Glutamatergic neuron (in vitro differentiated cells): ENCODE measurements around the gene SVIL. TPM values are rescaled to one million over a fixed set of nuclear protein-coding genes. Genes with fewer than 3 reads are reported as not detected.

Source experiments
- DNase-seq: peaks from one replicate; pipeline ENCODE4 v3.0.0; 2022
- H3K27ac Mint-ChIP-seq: one replicate; pipeline ENCODE4 v1.8.0; 2020; ENCODE audit warnings: mild to moderate bottlenecking, mixed read lengths, inconsistent platforms; ENCODE audit not compliant: unreplicated experiment
- H3K27me3 Mint-ChIP-seq: one replicate; pipeline ENCODE4 v1.8.0; 2020; ENCODE audit warnings: mild to moderate bottlenecking, moderate library complexity, mixed read lengths, inconsistent platforms; ENCODE audit not compliant: unreplicated experiment
- H3K36me3 Mint-ChIP-seq: one replicate; pipeline ENCODE4 v1.8.0; 2020; ENCODE audit warnings: mild to moderate bottlenecking, mixed read lengths, inconsistent platforms; ENCODE audit not compliant: unreplicated experiment
- H3K4me1 Mint-ChIP-seq: one replicate; pipeline ENCODE4 v1.8.0; 2020; ENCODE audit warnings: mild to moderate bottlenecking, low read depth, mixed read lengths, inconsistent platforms; ENCODE audit not compliant: unreplicated experiment
- H3K4me3 Mint-ChIP-seq: one replicate; pipeline ENCODE4 v1.8.0; 2020; ENCODE audit warnings: mild to moderate bottlenecking, mixed read lengths, inconsistent platforms; ENCODE audit not compliant: unreplicated experiment
- H3K9me3 Mint-ChIP-seq: one replicate; pipeline ENCODE4 v1.8.0; 2020; ENCODE audit warnings: mild to moderate bottlenecking, moderate library complexity, mixed read lengths, inconsistent platforms; ENCODE audit not compliant: unreplicated experiment
- total RNA-seq: library from RNA; stranded (reverse); fragmentation: NEBNext Ultra II Directional; extraction: Animal tissue kit (Norgen Biotek cat#: 25700); gene quantifications from one replicate; pipeline ENCODE4 v1.2.1, GENCODE V29; 2021; ENCODE audit not compliant: unreplicated experiment
- TF ChIP-seq, protein P1 (sequence below): fragments of 200-600 bp; sonication (generic); IDR thresholded peaks from one replicate; pipeline ENCODE4 v1.5.0; 2021; ENCODE audit not compliant: partially characterized antibody, unreplicated experiment

Gene SVIL
- total RNA-seq, 1 donor from 2014 or later, result 117 TPM

DNA sequence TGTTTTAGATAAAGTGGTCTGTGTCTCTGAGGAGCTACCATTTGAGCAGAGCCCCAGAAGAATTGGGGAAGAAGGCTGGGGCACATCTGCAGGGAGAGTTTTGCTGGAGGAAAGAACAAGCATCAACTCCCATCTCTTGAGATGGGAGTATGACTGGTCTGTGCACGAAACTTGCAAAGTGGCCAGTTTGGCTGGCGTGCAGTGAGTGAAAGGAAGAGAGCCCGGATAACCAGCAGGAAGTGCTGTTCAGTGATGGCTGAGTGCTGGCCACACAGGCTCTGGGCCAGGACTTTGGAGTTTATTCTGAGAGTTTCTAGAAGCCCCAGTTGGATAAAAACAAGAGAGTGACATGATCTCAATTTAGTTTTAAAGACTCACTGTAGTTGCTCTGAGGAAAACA, 34.4 kb upstream of the SVIL start:
- peaks cover 4% of the 10 kb centered on the region for H3K36me3 Mint-ChIP-seq
- TF ChIP-seq, protein P1, sequence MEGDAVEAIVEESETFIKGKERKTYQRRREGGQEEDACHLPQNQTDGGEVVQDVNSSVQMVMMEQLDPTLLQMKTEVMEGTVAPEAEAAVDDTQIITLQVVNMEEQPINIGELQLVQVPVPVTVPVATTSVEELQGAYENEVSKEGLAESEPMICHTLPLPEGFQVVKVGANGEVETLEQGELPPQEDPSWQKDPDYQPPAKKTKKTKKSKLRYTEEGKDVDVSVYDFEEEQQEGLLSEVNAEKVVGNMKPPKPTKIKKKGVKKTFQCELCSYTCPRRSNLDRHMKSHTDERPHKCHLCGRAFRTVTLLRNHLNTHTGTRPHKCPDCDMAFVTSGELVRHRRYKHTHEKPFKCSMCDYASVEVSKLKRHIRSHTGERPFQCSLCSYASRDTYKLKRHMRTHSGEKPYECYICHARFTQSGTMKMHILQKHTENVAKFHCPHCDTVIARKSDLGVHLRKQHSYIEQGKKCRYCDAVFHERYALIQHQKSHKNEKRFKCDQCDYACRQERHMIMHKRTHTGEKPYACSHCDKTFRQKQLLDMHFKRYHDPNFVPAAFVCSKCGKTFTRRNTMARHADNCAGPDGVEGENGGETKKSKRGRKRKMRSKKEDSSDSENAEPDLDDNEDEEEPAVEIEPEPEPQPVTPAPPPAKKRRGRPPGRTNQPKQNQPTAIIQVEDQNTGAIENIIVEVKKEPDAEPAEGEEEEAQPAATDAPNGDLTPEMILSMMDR, result no peak
- no peak for DNase-seq
- no peak overlapping the region for H3K4me3 Mint-ChIP-seq
- H3K4me1 Mint-ChIP-seq, result peaks cover 11% of the 10 kb centered on the region
- H3K27me3 Mint-ChIP-seq, result peaks cover 6% of the 10 kb centered on the region
- H3K9me3 Mint-ChIP-seq, result peaks cover 5% of the 10 kb centered on the region
- peak overlapping the region; percentile 74 for H3K27ac Mint-ChIP-seq

DNA sequence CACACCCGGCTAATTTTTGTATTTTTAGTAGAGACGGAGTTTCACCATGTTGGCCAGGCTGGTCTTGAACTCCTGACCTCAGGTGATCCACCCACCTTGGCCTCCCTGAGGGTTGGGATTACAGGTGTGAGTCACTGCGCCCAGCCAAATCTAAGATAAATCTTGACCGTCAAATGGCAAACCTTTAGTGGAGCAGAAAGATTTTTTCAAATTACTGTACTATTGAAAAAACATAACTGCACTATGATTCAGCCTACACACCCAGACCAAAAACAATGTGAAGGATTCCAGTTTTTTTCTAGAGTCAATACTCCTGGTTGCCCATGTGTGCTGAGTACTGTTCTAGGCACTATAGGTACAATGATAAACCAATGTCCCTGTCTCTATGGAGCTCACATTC, 33.9 kb upstream of the SVIL start:
- H3K9me3 Mint-ChIP-seq, result peaks cover 4% of the 10 kb centered on the region
- H3K4me3 Mint-ChIP-seq, result no peak overlapping the region
- no peak overlapping the region for H3K27ac Mint-ChIP-seq
- TF ChIP-seq, protein P1, result no peak
- peaks cover 4% of the 10 kb centered on the region for H3K36me3 Mint-ChIP-seq
- no peak for DNase-seq
- H3K27me3 Mint-ChIP-seq, result peaks cover 6% of the 10 kb centered on the region
- H3K4me1 Mint-ChIP-seq, result peaks cover 13% of the 10 kb centered on the region

DNA sequence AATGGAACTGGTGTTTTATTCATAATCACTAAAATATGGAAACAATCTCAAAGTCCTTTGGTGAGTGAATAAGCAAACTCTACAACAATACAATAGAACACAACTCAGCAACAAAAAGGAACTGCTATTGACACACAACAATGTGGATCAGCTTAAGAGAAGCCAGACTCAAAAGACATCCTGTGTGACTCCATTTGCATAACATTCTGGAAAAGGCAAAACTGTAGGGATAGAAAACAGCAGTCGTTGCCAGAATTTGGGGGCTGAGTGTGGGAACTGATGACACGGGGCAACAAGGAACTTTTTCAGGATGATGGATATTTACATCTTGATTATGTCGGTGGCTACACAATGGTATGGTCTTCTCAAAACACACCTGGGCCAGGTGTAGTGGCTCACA, 32.4 kb upstream of the SVIL start:
- Mint-ChIP-seq H3K27me3 (peaks cover 8% of the 10 kb centered on the region), H3K4me3 (no peak overlapping the region), H3K36me3 (peaks cover 4% of the 10 kb centered on the region), H3K27ac (no peak overlapping the region), H3K9me3 (no peaks in the 10 kb centered on the region), H3K4me1 (peaks cover 13% of the 10 kb centered on the region)
- TF ChIP-seq, protein P1, result no peak
- DNase-seq, result no peak

DNA sequence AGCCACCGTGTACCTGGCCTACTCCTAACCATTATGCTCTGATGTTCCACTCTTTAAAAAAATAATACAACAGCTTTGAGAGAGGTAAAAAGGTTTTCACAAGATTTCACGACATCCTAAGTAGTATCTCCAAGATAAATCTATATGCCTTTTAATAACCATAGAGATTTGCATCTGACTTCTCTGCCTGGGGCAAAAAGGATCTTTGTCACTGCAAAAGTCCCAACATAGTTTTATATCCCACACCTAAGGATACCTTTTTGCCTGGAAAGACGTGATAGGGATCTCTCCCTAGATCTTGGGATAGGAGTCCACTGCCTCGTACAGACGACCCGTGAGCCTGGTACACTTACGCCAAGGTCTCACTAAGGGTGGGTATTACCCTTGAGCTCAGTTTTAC, 31.4 kb upstream of the SVIL start:
- H3K36me3 Mint-ChIP-seq, result peaks cover 4% of the 10 kb centered on the region
- H3K4me1 Mint-ChIP-seq, result peaks cover 19% of the 10 kb centered on the region
- DNase-seq, result no peak
- peaks cover 8% of the 10 kb centered on the region for H3K27me3 Mint-ChIP-seq
- no peaks in the 10 kb centered on the region for H3K9me3 Mint-ChIP-seq
- TF ChIP-seq, protein P1, result no peak
- no peak overlapping the region for H3K27ac Mint-ChIP-seq
- H3K4me3 Mint-ChIP-seq, result no peak overlapping the region

DNA sequence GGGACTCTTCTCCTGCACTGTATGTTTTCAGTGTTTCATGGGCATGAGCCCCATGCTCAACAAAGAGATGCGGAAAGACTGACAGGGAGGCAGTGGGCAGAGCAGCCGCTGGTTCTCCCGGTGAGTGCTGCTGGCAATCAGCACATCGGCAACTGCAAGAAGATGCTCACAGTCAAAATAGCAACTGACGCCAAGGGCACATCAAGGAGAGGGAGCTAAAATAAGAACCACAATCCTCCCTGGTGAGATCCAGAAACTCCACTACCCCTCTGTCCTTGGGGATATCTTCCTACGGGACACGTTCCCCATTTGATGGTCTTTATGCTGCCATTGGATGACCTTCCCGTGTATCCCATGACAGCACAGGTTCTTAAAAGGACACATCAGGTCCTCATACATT, 28.9 kb upstream of the SVIL start:
- H3K4me1 Mint-ChIP-seq, result peaks cover 26% of the 10 kb centered on the region
- peaks cover 3% of the 10 kb centered on the region for H3K9me3 Mint-ChIP-seq
- TF ChIP-seq, protein P1, result no peak
- H3K27me3 Mint-ChIP-seq, result peaks cover 3% of the 10 kb centered on the region
- no peaks in the 10 kb centered on the region for H3K36me3 Mint-ChIP-seq
- DNase-seq, result no peak
- H3K4me3 Mint-ChIP-seq, result no peak overlapping the region
- peak overlapping the region; percentile 55 for H3K27ac Mint-ChIP-seq
